T-helper 17 cell (primary cell): Measurements from ENCODE around the gene SPINK5. TPM values are rescaled to one million over a fixed set of nuclear protein-coding genes. Genes with fewer than 3 reads are reported as not detected.

Experiments used
- ATAC-seq: fragments of 150-1000 bp; cut with Tn5 transposase; 2 replicates; pipeline ENCODE4 v1.10.0; 2021; ENCODE audit warnings: mild to moderate bottlenecking, moderate library complexity
- DNase-seq, 3 donors: peaks; one replicate each; pipeline versions ENCODE4 v3.0.0 to v3.0.0-alpha.2; 2020 to 2021
- H3K9me3 ChIP-seq: one replicate; pipeline ENCODE4 v1.7.0; 2013; ENCODE audit warnings: low read length, mild to moderate bottlenecking; ENCODE audit not compliant: control insufficient read depth, poor library complexity, severe bottlenecking
- H3K27ac Mint-ChIP-seq: one replicate; pipeline ENCODE4 v1.8.0; 2022; ENCODE audit warnings: mild to moderate bottlenecking, moderate library complexity, mixed read lengths
- H3K27me3 Mint-ChIP-seq: one replicate; pipeline ENCODE4 v1.8.0; 2022; ENCODE audit warnings: mixed read lengths
- H3K36me3 Mint-ChIP-seq: one replicate; pipeline ENCODE4 v1.8.0; 2022; ENCODE audit warnings: low read depth, mixed read lengths
- H3K4me1 Mint-ChIP-seq: one replicate; pipeline ENCODE4 v1.8.0; 2022; ENCODE audit warnings: mild to moderate bottlenecking, mixed read lengths
- H3K4me3 Mint-ChIP-seq: one replicate; pipeline ENCODE4 v1.8.0; 2022; ENCODE audit warnings: mild to moderate bottlenecking, moderate library complexity, mixed read lengths
- total RNA-seq, 4 donors: library from RNA in 2 of 4; stranded (reverse) in 2 of 4; gene quantifications; one replicate each; pipeline ENCODE4 v1.2.3 and lab custom pipeline; 2022 to 2026

Gene SPINK5
- total RNA-seq, 2 donors from 2014 or later: not detected

DNA sequence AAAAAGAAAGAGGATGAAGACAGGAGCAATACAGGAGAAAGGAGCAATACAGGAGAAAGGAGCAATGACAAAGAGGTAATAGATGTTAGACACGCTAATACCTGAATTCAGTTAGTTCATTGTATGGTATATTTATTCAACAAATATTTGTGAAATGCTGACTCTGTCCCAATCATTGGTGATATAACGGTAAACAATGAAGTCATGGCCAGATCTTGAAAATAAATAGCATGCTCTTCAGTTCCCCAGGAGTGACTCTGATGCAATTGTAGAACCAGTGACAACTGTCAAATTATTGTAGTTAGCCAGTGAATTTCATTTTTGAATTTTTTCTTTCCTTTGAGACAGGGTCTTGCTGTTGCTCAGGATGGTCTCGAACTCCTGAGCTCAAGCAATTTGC, 56.5 kb downstream of the SPINK5 start:
- H3K4me3 Mint-ChIP-seq: no peak overlapping the region
- DNase-seq (no peak), ATAC-seq (no peak)
- H3K9me3 ChIP-seq: no peaks in the 10 kb centered on the region
- H3K27ac Mint-ChIP-seq: no peak overlapping the region
- peaks cover 9% of the 10 kb centered on the region for H3K27me3 Mint-ChIP-seq
- H3K4me1 Mint-ChIP-seq: peaks cover 2% of the 10 kb centered on the region
- no peaks in the 10 kb centered on the region for H3K36me3 Mint-ChIP-seq

DNA sequence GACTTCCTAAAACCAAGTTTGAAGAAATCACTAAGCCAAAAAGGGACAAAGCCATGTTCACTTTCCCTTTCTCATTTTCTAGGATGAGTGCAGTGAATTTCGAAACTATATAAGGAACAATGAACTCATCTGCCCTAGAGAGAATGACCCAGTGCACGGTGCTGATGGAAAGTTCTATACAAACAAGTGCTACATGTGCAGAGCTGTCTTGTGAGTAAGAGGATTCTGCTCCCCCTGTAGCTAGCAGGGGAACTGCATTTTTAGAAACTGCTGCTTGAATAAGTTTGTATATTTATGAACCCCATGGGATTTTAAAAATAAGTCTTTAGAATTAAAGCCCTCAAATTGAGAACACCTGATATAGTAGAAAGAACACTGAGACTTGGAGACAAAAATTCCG, 61.9 kb downstream of the SPINK5 start:
- Mint-ChIP-seq H3K36me3 (no peaks in the 10 kb centered on the region), H3K4me1 (peaks cover 2% of the 10 kb centered on the region), H3K4me3 (no peak overlapping the region), H3K27ac (no peak overlapping the region), H3K27me3 (peaks cover 5% of the 10 kb centered on the region)
- ATAC-seq: no peak
- DNase-seq: no peak
- H3K9me3 ChIP-seq: no peaks in the 10 kb centered on the region

DNA sequence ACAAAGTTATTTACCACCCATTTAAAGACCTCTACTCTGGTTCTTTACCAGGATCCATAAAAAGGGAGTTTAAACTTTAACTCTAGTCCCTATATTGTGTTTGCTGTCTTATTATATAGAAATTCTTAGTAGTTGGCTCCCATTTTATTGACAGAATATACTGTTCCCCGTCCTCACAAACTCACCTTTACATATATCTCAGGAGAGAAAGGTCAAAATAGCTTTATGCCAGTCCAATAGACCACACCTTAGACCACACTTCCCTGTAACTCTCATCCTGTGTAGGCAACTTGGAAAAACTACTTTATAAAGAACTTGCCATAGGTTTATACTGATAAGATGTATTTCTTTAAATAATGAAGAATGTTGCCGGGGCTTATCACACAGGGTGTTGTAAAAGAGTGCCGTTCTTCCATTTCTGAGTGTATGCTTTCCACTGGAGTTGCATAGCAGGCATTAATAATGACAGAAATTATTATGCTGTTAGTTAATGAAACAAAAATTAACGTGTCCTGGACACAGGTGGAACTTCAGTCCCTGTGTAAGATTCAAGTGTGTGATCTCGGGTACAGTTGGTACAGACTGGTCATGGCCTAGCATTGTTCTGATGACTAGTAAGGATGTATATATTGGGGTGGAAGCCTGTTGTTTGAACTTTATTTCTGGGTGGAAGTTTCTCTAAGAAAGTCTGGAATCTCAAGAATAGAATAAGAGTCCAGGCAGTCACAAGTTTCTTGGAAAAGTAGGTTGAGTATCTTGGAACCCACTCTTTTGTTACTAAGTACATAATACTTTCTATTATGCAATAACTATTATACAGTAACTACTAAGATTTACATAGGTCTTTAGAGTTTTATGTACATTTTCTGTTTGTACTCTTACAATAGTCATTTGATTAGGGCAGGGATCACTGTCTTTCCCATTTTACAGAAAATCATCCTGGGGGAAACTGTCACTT, 71.6 kb downstream of the SPINK5 start:
- ATAC-seq: no peak

DNA sequence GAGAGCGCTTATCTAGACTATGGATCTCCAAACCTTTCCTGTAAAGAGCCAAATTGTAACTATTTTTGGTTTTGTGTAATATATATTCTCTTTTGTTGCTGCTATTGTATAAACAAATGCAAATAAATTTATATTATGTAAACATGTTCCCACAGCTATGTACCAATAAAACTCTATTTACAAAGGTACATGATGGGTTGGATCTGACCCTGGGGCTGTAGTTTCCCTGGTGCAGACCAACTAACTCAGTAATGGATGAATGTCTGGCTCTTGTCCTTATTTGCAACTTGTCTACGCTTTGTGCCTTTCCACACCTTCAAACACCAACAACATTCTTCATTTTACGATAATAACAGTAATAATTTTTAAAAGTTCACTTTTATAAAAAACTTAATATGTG, 77.1 kb downstream of the SPINK5 start:
- no peaks in the 10 kb centered on the region for H3K9me3 ChIP-seq
- ATAC-seq (no peak), DNase-seq (no peak)
- Mint-ChIP-seq H3K4me3 (no peak overlapping the region), H3K27ac (no peak overlapping the region), H3K4me1 (no peaks in the 10 kb centered on the region), H3K36me3 (no peaks in the 10 kb centered on the region), H3K27me3 (peaks cover 16% of the 10 kb centered on the region)

More for the DNA sequence above, 71.6 kb downstream of the SPINK5 start:
- DNase-seq: no peak
- Mint-ChIP-seq H3K27me3 (peaks cover 32% of the 10 kb centered on the region), H3K4me3 (no peak overlapping the region), H3K27ac (no peak overlapping the region), H3K36me3 (no peaks in the 10 kb centered on the region), H3K4me1 (peaks cover 2% of the 10 kb centered on the region)
- H3K9me3 ChIP-seq: no peaks in the 10 kb centered on the region

DNA sequence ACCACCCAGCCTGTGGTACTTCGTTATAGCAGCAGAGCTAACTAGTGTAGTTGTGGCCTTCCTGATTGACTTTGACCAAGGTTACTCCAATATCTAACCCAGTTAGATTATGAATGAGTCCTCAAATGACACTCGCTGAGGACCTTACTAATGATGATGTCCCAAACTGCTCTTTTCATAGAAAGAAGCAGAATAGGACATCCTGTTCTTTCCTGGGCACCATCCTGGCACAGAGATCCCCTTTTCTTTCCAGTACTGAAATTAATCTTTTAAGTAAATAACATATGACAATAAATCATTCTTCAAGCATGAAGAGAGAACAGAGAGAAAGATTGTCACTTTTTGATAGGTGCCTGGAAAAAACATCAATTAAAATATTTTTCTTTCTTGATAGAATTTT, 77.9 kb downstream of the SPINK5 start:
- Mint-ChIP-seq H3K4me3 (no peak overlapping the region), H3K27ac (no peak overlapping the region), H3K4me1 (no peaks in the 10 kb centered on the region), H3K36me3 (no peaks in the 10 kb centered on the region), H3K27me3 (peaks cover 16% of the 10 kb centered on the region)
- H3K9me3 ChIP-seq: no peaks in the 10 kb centered on the region
- ATAC-seq (no peak), DNase-seq (no peak)

DNA sequence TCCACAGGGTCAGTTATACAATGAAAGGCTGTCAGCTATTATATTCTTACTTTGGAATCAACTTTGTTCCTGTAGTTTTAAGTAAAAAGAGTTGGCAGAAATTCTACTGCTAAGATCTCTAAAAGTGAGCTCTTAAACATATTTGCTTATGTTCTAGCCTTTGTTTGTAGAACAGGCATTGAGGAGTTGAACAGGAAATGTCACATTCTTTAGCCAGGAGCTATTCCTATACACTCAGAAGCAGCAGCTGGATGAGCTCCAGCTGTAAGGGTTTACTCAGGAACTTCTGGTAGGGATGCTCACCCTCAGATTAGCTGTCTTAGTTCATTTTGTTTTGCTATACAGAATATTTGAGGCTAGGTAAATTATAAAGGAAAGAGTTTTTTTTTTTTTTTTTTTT, 82.1 kb downstream of the SPINK5 start:
- H3K27ac Mint-ChIP-seq: no peak overlapping the region
- peaks cover 17% of the 10 kb centered on the region for H3K27me3 Mint-ChIP-seq
- H3K4me3 Mint-ChIP-seq: no peak overlapping the region
- DNase-seq (no peak), ATAC-seq (no peak)
- no peaks in the 10 kb centered on the region for H3K9me3 ChIP-seq
- H3K36me3 Mint-ChIP-seq: no peaks in the 10 kb centered on the region
- H3K4me1 Mint-ChIP-seq: no peaks in the 10 kb centered on the region

DNA sequence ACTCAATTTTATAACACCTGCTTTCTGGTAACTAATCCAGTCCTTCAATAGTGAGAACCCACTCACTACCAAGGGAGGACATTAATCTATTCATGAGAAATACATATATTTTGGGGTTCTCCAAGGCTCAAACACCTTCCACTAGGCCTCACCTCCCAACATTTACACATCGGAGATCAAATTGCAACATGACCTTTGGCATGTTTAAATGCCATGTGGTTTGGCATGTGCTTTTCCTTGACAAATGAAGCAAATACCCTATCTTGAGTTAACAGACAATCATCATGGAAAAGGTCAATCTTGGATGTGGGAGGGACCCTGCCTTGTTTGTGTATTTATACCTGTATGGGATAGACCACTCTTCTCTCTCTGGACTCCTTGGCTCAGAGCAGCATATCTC, 82.7 kb downstream of the SPINK5 start:
- Mint-ChIP-seq H3K27me3 (peaks cover 17% of the 10 kb centered on the region), H3K4me1 (no peaks in the 10 kb centered on the region), H3K27ac (no peak overlapping the region), H3K36me3 (no peaks in the 10 kb centered on the region), H3K4me3 (no peak overlapping the region)
- ATAC-seq (no peak), DNase-seq (no peak)
- no peaks in the 10 kb centered on the region for H3K9me3 ChIP-seq

DNA sequence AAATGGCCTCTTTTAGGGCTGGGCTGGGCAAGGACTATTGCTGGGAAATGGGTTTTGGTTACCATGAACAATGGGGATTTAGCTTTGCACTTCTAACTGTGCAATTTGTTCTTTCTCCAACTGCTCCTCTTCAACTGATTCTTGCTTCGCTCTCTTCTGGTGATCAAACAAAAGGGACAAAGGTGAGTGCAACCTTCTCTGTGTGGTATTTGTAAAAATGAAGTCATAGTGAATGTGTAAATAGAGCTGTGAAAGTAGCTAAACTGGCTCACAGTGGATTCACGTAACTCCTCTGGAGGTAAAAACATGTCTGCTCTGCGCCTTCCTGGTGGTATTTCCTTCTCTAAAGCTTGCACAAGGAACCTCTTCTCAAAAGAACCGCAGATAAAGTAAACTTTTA, 83.6 kb downstream of the SPINK5 start:
- H3K27me3 Mint-ChIP-seq: peaks cover 24% of the 10 kb centered on the region
- no peak overlapping the region for H3K4me3 Mint-ChIP-seq
- no peaks in the 10 kb centered on the region for H3K4me1 Mint-ChIP-seq
- no peak for ATAC-seq
- DNase-seq: no peak
- H3K9me3 ChIP-seq: no peaks in the 10 kb centered on the region
- no peak overlapping the region for H3K27ac Mint-ChIP-seq
- H3K36me3 Mint-ChIP-seq: no peaks in the 10 kb centered on the region

DNA sequence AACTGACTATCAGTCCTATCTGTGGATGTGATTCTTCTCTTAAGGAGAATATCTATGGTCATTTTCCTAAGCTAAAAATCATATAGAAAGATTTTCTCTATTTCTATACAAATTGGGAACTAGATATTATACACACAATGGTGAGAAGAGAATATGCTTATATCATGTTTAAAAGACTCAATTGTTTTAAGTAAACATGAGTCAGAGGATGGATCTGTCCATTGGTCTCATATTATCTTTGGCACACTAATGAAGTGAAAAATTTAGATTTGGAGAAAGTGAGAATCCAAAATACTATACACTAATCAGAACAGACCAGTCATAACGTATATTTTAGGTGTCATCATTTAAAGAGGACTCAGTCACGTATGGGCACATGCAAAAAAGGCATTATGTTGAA, 88.1 kb downstream of the SPINK5 start:
- H3K27ac Mint-ChIP-seq: no peak overlapping the region
- no peaks in the 10 kb centered on the region for H3K4me1 Mint-ChIP-seq
- DNase-seq (no peak), ATAC-seq (no peak)
- no peak overlapping the region for H3K4me3 Mint-ChIP-seq
- H3K36me3 Mint-ChIP-seq: no peaks in the 10 kb centered on the region
- H3K27me3 Mint-ChIP-seq: peaks cover 25% of the 10 kb centered on the region
- no peaks in the 10 kb centered on the region for H3K9me3 ChIP-seq

DNA sequence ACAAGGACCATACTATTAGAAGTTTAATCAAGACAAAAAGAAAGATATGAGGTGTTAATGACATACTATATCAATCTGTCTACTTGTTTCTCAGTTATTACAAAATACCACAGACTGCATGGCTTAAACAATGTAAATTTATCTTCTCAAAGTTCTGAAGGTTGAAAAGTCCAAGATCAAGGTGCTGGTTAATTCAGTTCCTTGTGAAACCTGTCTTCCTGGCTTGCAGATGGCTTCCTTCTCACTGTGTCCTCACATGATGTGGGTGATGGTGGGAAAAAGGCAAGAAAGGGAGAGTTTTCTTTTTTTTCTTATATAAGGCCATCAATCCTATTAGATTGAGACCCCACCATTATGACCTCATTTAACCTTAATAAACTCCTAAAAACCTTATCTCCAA, 89.0 kb downstream of the SPINK5 start:
- Mint-ChIP-seq H3K4me3 (no peak overlapping the region), H3K27ac (no peak overlapping the region)

DNA sequence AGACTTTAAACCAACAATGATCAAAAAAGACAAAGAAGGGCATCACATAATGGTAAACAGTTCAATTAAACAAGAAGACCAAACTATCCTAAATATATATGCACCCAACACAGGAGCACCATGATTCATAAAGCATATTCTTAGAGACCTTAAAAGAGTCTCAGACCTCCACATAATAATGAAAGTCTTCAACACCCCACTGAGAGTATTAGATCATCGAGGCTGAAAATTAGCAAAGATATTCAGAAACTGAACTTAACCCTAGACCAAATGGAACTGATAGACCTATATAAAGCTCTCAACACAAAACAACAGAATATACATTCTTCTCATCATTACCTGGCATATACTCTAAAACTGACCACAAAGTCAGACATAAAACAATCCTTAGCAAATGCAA, 92.8 kb downstream of the SPINK5 start:
- no peaks in the 10 kb centered on the region for H3K36me3 Mint-ChIP-seq
- no peak for DNase-seq
- H3K4me1 Mint-ChIP-seq: no peaks in the 10 kb centered on the region
- no peak overlapping the region for H3K27ac Mint-ChIP-seq
- H3K27me3 Mint-ChIP-seq: peaks cover 7% of the 10 kb centered on the region
- H3K9me3 ChIP-seq: no peaks in the 10 kb centered on the region
- no peak overlapping the region for H3K4me3 Mint-ChIP-seq
- no peak for ATAC-seq

More for the DNA sequence above, 89.0 kb downstream of the SPINK5 start:
- DNase-seq (no peak), ATAC-seq (no peak)
- Mint-ChIP-seq H3K4me1 (no peaks in the 10 kb centered on the region), H3K27me3 (peaks cover 25% of the 10 kb centered on the region), H3K36me3 (no peaks in the 10 kb centered on the region)
- H3K9me3 ChIP-seq: no peaks in the 10 kb centered on the region

DNA sequence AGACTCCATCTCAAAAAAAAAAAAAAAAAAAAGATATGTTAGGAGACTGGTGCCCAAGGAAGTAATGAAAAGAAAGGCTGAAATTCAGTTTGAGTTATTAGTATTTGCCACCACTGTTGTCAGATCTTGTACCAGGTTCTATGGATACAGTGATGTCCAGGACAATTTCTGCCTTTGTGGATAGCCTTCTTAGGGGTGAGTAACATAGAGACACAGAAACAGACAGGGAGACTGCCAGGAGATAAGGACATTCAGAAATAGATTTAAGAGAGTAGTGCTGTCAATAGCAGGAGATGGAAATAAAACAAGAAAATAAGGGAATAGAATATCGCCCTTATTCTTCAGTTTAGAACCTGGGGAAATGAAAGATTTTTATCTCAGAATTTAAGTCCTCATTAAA, 98.3 kb downstream of the SPINK5 start:
- DNase-seq (no peak), ATAC-seq (no peak)
- H3K4me1 Mint-ChIP-seq: peaks cover 4% of the 10 kb centered on the region
- no peaks in the 10 kb centered on the region for H3K9me3 ChIP-seq
- no peak overlapping the region for H3K27ac Mint-ChIP-seq
- no peaks in the 10 kb centered on the region for H3K36me3 Mint-ChIP-seq
- no peak overlapping the region for H3K4me3 Mint-ChIP-seq
- H3K27me3 Mint-ChIP-seq: peaks cover 4% of the 10 kb centered on the region

DNA sequence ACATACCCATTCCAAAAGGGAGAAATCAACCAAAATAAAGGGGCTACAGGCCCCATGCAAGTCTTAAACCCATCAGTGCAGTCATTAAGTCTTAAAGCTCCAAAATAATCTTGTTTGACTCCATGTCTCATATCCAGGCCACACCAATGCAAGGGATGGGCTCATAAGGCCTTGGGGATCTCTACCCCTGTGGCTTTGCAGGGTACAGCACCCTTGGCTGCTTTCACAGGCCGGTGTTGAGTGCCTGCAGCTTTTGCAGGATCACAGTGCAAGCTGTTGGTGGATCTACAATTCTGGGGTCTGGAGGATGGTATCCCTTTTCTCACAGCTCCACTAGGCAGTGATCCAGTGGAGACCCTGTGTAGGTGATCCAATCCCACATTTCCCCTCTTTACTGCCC, 99.6 kb downstream of the SPINK5 start:
- no peak overlapping the region for H3K4me3 Mint-ChIP-seq
- no peak overlapping the region for H3K27ac Mint-ChIP-seq
- no peak for DNase-seq
- ATAC-seq: no peak
- H3K36me3 Mint-ChIP-seq: no peaks in the 10 kb centered on the region
- H3K27me3 Mint-ChIP-seq: peaks cover 8% of the 10 kb centered on the region
- H3K9me3 ChIP-seq: no peaks in the 10 kb centered on the region
- H3K4me1 Mint-ChIP-seq: peaks cover 4% of the 10 kb centered on the region
